Spinal cord (tissue), 10 donors: ENCODE results near the gene ANKK1. TPM values are rescaled to one million over a fixed set of nuclear protein-coding genes. Genes with fewer than 3 reads are reported as not detected.

ENCODE experiments used
- DNase-seq, 6 donors: peaks; one replicate each; pipeline versions ENCODE4 v3.0.0 to v3.0.0-alpha.2; 2013 to 2015; ENCODE audit warnings: low spot score in 6 of 6, low read depth in 4 of 6
- H3K27ac ChIP-seq: one replicate; pipeline ENCODE4 v1.5.1; 2013; ENCODE audit warnings: low read depth, low read length, control low read depth
- H3K27me3 ChIP-seq: one replicate; pipeline ENCODE4 v1.6.1; 2013; ENCODE audit warnings: low read length; ENCODE audit not compliant: control insufficient read depth, insufficient read depth
- H3K36me3 ChIP-seq: one replicate; pipeline ENCODE4 v1.6.1; 2013; ENCODE audit warnings: low read length; ENCODE audit not compliant: control insufficient read depth, insufficient read depth
- H3K4me1 ChIP-seq: one replicate; pipeline ENCODE4 v1.6.1; 2013; ENCODE audit warnings: low read length; ENCODE audit not compliant: control insufficient read depth, insufficient read depth
- H3K4me3 ChIP-seq: one replicate; pipeline ENCODE4 v1.5.1; 2013; ENCODE audit warnings: low read depth, low read length, control low read depth
- H3K9me3 ChIP-seq: one replicate; pipeline ENCODE4 v1.6.1; 2013; ENCODE audit warnings: low read length; ENCODE audit not compliant: control insufficient read depth, insufficient read depth
- WGBS: methylation state at CpG from one replicate; pipeline ENCODE4 v1.1.5; 2013; ENCODE audit warnings: missing lambda C conversion rate; ENCODE audit not compliant: insufficient coverage; 5-methylcytosine and 5-hydroxymethylcytosine counted together
- long read RNA-seq, 4 donors: transcript quantifications; one replicate each; lab custom pipeline, GENCODE V29; 2026
- polyA plus RNA-seq, 2 donors: library from polyadenylated mRNA; unstranded; fragments of 120-200 nt; gene quantifications; one replicate each; pipeline ENCODE4 v1.2.1, GENCODE V29; 2013; ENCODE audit not compliant: insufficient read length in 2 of 2
- total RNA-seq, 2 donors: library from RNA; depleted of rRNA in 1 of 2; stranded (reverse); fragments of 120-200 nt in 1 of 2; fragments of >200 nt in 1 of 2; gene quantifications; one replicate each; pipeline versions ENCODE4 v1.2.3 to v1.2.4, GENCODE V29; 2013 to 2014
- donor health status: healthy.

The ANKK1 gene
- total RNA-seq (under 1 TPM; 0.20 to 0.88 TPM), polyA plus RNA-seq (under 1 TPM; 0.27 to 0.87 TPM)
- long read RNA-seq, donor 1 = 0 reads
- long read RNA-seq, donor 2 = 0 reads
- long read RNA-seq, donor 3 = 0 reads
- long read RNA-seq, donor 4 = 0 reads

- H3K4me3 ChIP-seq = no peak within 1 kb of the TSS
- H3K4me1 ChIP-seq = peaks cover 19% of the 10 kb centered on the region
- no peaks in the 10 kb centered on the region for H3K9me3 ChIP-seq
- H3K27me3 ChIP-seq = peaks cover 20% of the 10 kb centered on the region
- peak in 1 of 6 donors; percentile 27 for DNase-seq
- 9% methylated on average over 45 of the region's 46 CpGs for WGBS
- no peak within 1 kb of the TSS for H3K27ac ChIP-seq
- no peaks in the 10 kb centered on the region for H3K36me3 ChIP-seq
Observed at GRCh38 chr11:113387605-113388211, at the start of gene ANKK1. ANKK1 (plus strand) TSS chr11:113387779; CDS start chr11:113387885, 106 bp downstream.

GRCh38 chr11:113338730-113339129, 48.8 kb upstream of the ANKK1 start:
- no peak overlapping the region for H3K4me3 ChIP-seq
- peaks cover 9% of the 10 kb centered on the region for H3K36me3 ChIP-seq
- no peak for DNase-seq
- no peaks in the 10 kb centered on the region for H3K4me1 ChIP-seq
- WGBS = 43% methylated on average over 3 of the region's 4 CpGs
- peaks cover 2% of the 10 kb centered on the region for H3K9me3 ChIP-seq
- H3K27me3 ChIP-seq = no peaks in the 10 kb centered on the region
- no peak overlapping the region for H3K27ac ChIP-seq

- H3K4me3 ChIP-seq = no peak overlapping the region
- H3K27ac ChIP-seq = no peak overlapping the region
- peaks cover 2% of the 10 kb centered on the region for H3K9me3 ChIP-seq
- whole genome bisulfite sequencing = 45% methylated on average over 3 of the region's 6 CpGs
- H3K27me3 ChIP-seq = no peaks in the 10 kb centered on the region
- H3K4me1 ChIP-seq = no peaks in the 10 kb centered on the region
- DNase-seq = peak in 1 of 6 donors; percentile 47
- H3K36me3 ChIP-seq = peaks cover 12% of the 10 kb centered on the region
Observed at GRCh38 chr11:113339929-113340589, 47.5 kb upstream of the ANKK1 start.

GRCh38 chr11:113341388-113342165, 46.0 kb upstream of the ANKK1 start:
- no peaks in the 10 kb centered on the region for H3K9me3 ChIP-seq
- H3K36me3 ChIP-seq = peaks cover 12% of the 10 kb centered on the region
- no peaks in the 10 kb centered on the region for H3K27me3 ChIP-seq
- peak in 1 of 6 donors; percentile 52 for DNase-seq
- 73% methylated on average over 7 of the region's 10 CpGs for WGBS
- H3K27ac ChIP-seq = no peak overlapping the region
- no peak overlapping the region for H3K4me3 ChIP-seq
- peaks cover 4% of the 10 kb centered on the region for H3K4me1 ChIP-seq

- H3K4me1 ChIP-seq = peaks cover 4% of the 10 kb centered on the region
- no peaks in the 10 kb centered on the region for H3K27me3 ChIP-seq
- H3K4me3 ChIP-seq = no peak overlapping the region
- no peak for DNase-seq
- no peaks in the 10 kb centered on the region for H3K9me3 ChIP-seq
- peaks cover 9% of the 10 kb centered on the region for H3K36me3 ChIP-seq
- WGBS = 39% methylated on average over 5 of the region's 8 CpGs
- H3K27ac ChIP-seq = no peak overlapping the region
Observed at GRCh38 chr11:113345978-113346377, 41.6 kb upstream of the ANKK1 start.

- Histone ChIP-seq H3K27ac (no peak overlapping the region), H3K4me3 (no peak overlapping the region), H3K4me1 (peaks cover 4% of the 10 kb centered on the region), H3K36me3 (peaks cover 7% of the 10 kb centered on the region), H3K9me3 (no peaks in the 10 kb centered on the region), H3K27me3 (no peaks in the 10 kb centered on the region)
- DNase-seq = no peak
- 89% methylated on average over 3 of the region's 3 CpGs for WGBS
Observed at GRCh38 chr11:113349528-113349927, 38.1 kb upstream of the ANKK1 start.

GRCh38 chr11:113350336-113351067, 37.1 kb upstream of the ANKK1 start:
- no peak overlapping the region for H3K27ac ChIP-seq
- WGBS = 65% methylated on average over 11 of the region's 11 CpGs
- peak in 1 of 6 donors; percentile 79 for DNase-seq

GRCh38 chr11:113351068-113351450, 36.5 kb upstream of the ANKK1 start:
- no peak overlapping the region for H3K27ac ChIP-seq

More at GRCh38 chr11:113350336-113351067, 37.1 kb upstream of the ANKK1 start:
- Histone ChIP-seq H3K27me3 (no peaks in the 10 kb centered on the region), H3K4me1 (peaks cover under 1% of the 10 kb centered on the region), H3K36me3 (peaks cover 7% of the 10 kb centered on the region), H3K4me3 (no peak overlapping the region), H3K9me3 (no peaks in the 10 kb centered on the region)

GRCh38 chr11:113351480-113351879, 36.1 kb upstream of the ANKK1 start:
- no peak for DNase-seq
- Histone ChIP-seq H3K36me3 (peaks cover 7% of the 10 kb centered on the region), H3K27ac (no peak overlapping the region), H3K4me3 (no peak overlapping the region), H3K4me1 (no peaks in the 10 kb centered on the region), H3K27me3 (no peaks in the 10 kb centered on the region), H3K9me3 (peaks cover 5% of the 10 kb centered on the region)
- WGBS = 64% methylated on average over 4 of the region's 4 CpGs

More at GRCh38 chr11:113351068-113351450, 36.5 kb upstream of the ANKK1 start:
- H3K36me3 ChIP-seq = peaks cover 7% of the 10 kb centered on the region
- H3K4me1 ChIP-seq = no peaks in the 10 kb centered on the region
- peak in 2 of 6 donors; percentile 74 to 83 for DNase-seq
- H3K9me3 ChIP-seq = peaks cover 5% of the 10 kb centered on the region
- no peak overlapping the region for H3K4me3 ChIP-seq
- 69% methylated on average over 2 of the region's 3 CpGs for WGBS
- no peaks in the 10 kb centered on the region for H3K27me3 ChIP-seq
